GM12878 (cell line): ENCODE measurements around the gene PPP1R1C. TPM values are rescaled to one million over a fixed set of nuclear protein-coding genes. Genes with fewer than 3 reads are reported as not detected.

Source experiments
- ATAC-seq: fragments of 200-7000 bp; cut with Tn5 transposase; 3 replicates; pipeline ENCODE4 v1.9.1; 2020; ENCODE audit warnings: mild to moderate bottlenecking, moderate library complexity
- BruUV-seq: library from RNA; stranded (reverse); fragments of 400-500 nt; replicated peaks from 2 replicates; lab custom pipeline; 2021; lab: Mats Ljungman, UMichigan
- CTCF ChIA-PET: fragments of 300-600 bp; sonication (Branson Sonifier 250); formaldehyde crosslinking; extraction: SDS; loops from one replicate; lab custom pipeline; 2021; ENCODE audit warnings: inconsistent platforms; lab: Yijun Ruan, JAX
- POLR2A ChIA-PET: fragments of 350-600 bp; formaldehyde crosslinking; extraction: SDS; loops from one replicate; lab custom pipeline; 2021; ENCODE audit warnings: inconsistent platforms; lab: Charles Lee
- RAD21 ChIA-PET: fragments of 300-600 bp; sonication (Branson Sonifier 250); formaldehyde crosslinking; loops from one replicate; lab custom pipeline; 2023; ENCODE audit warnings: antibody characterized with exemption; ENCODE audit not compliant: unreplicated experiment; lab: Charles Lee
- SMC1A ChIA-PET: fragments of 300-600 bp; sonication (Branson Sonifier 250); formaldehyde crosslinking; loops from one replicate; lab custom pipeline; 2023; ENCODE audit not compliant: unreplicated experiment, uncharacterized antibody; lab: Charles Lee
- DNase-seq: peaks from one replicate; pipeline ENCODE4 v3.0.0-alpha.2; 2011; ENCODE audit warnings: low read depth, low spot score
- FAIRE-seq: peaks from 3 replicates; lab custom pipeline; 2011; peaks lifted over from hg19 to GRCh38; lab: Jason Lieb, UNC
- H2AFZ ChIP-seq: 2 replicates; pipeline ENCODE4 v1.6.0; 2011; ENCODE audit warnings: low read depth, low read length, control low read depth; ENCODE audit not compliant: control insufficient read depth
- H3K27ac ChIP-seq: 2 replicates; pipeline ENCODE4 v1.5.1; 2011; ENCODE audit warnings: control low read depth; ENCODE audit not compliant: control insufficient read depth, insufficient read depth
- H3K27me3 ChIP-seq, 2 experiments: replicated peaks in 1 of 2; 2 replicates each; pipeline versions ENCODE4 v1.6.0 to v1.6.1; 2011; ENCODE audit warnings: low read length in 1 of 2; ENCODE audit not compliant: control insufficient read depth in 2 of 2, insufficient read depth in 2 of 2
- H3K36me3 ChIP-seq, 2 experiments: 2 replicates each; pipeline ENCODE4 v1.5.1; 2011; ENCODE audit warnings: low read length in 1 of 2; ENCODE audit not compliant: control insufficient read depth in 2 of 2, insufficient read depth in 2 of 2
- H3K4me1 ChIP-seq: 2 replicates; pipeline ENCODE4 v1.6.1; 2011; ENCODE audit warnings: mild to moderate bottlenecking, low read length, moderate library complexity, mixed read lengths; ENCODE audit not compliant: control insufficient read depth, insufficient read depth
- H3K4me2 ChIP-seq: 2 replicates; pipeline ENCODE4 v1.6.0; 2011; ENCODE audit warnings: control low read depth; ENCODE audit not compliant: control insufficient read depth, insufficient read depth
- H3K4me3 ChIP-seq: fragments of 200-600 bp; sonication (generic); 2 replicates; pipeline ENCODE4 v1.5.1; 2016
- H3K79me2 ChIP-seq: 2 replicates; pipeline ENCODE4 v1.6.0; 2011; ENCODE audit warnings: low read length; ENCODE audit not compliant: control insufficient read depth, insufficient read depth
- H3K9ac ChIP-seq: 2 replicates; pipeline ENCODE4 v1.8.0; 2011; ENCODE audit warnings: low read length, control low read depth, mixed read lengths; ENCODE audit not compliant: control insufficient read depth, insufficient read depth
- H3K9me3 ChIP-seq: replicated peaks from 3 replicates; pipeline ENCODE4 v1.5.1; 2011; ENCODE audit warnings: mild to moderate bottlenecking, low read length; ENCODE audit not compliant: control insufficient read depth, insufficient read depth
- H4K20me1 ChIP-seq: 2 replicates; pipeline ENCODE4 v1.6.0; 2011; ENCODE audit not compliant: control insufficient read depth, insufficient read depth
- FOS ChIP-seq: IDR thresholded peaks from 3 replicates; pipeline ENCODE4 v1.6.1; 2011; ENCODE audit warnings: borderline replicate concordance; ENCODE audit not compliant: insufficient read length; ENCODE audit errors: extremely low read depth
- WGBS: methylation state at CpG from one replicate; pipeline ENCODE4 v1.1.6; 2016; ENCODE audit warnings: low lambda C conversion rate; ENCODE audit not compliant: insufficient replicate concordance, insufficient coverage; ENCODE audit errors: missing lambda C conversion rate; 5-methylcytosine and 5-hydroxymethylcytosine counted together
- in situ Hi-C: fragments of 300-500 bp; cut with MboI; formaldehyde crosslinking; loops from 9 replicates; pipeline ENCODE4 v1.14.3; 2018; ENCODE audit warnings: mixed read lengths
- intact Hi-C: fragments of 100-400 bp; cut with micrococcal nuclease; formaldehyde crosslinking; loops from one replicate; pipeline ENCODE4 v1.14.2; 2022; ENCODE audit not compliant: unreplicated experiment
- polyA plus RNA-seq, 11 experiments: library from polyadenylated mRNA; depleted of rRNA in 4 of 11; unstranded in 6 of 11; stranded (reverse) in 5 of 11; fragments of >200 nt; fragmentation: Nextera tagmentation in 4 of 11; fragmentation: Illumina TruSeq in 1 of 11; extraction: Ambion mirVana in 4 of 11; extraction: Trizol in 1 of 11; gene quantifications; 1 replicate in 1 of 11; 2 replicates in 10 of 11; pipeline versions ENCODE4 v1.2.1 to v1.2.3, GENCODE V29; 2011 to 2016; ENCODE audit warnings: inconsistent platforms in 2 of 11, missing spikeins in 2 of 11, low read depth in 1 of 11
- total RNA-seq, 4 experiments: library from RNA; depleted of rRNA in 3 of 4; stranded (reverse); fragments of >200 nt in 3 of 4; fragmentation: Illumina TruSeq in 1 of 4; extraction: Trizol in 1 of 4; gene quantifications; 2 replicates each; pipeline versions ENCODE4 v1.2.1 to v1.2.3, GENCODE V29; 2013 to 2021
- TF ChIP-seq, protein P1 (sequence below): IDR thresholded peaks from 2 replicates; pipeline ENCODE4 v1.6.1; 2011; ENCODE audit warnings: low read depth, low read length, improper control_type of control experiment, borderline replicate concordance
- TF ChIP-seq, protein P2 (sequence below): fragments of 150-350 bp; IDR thresholded peaks from 2 replicates; pipeline ENCODE4 v1.6.1; 2014; ENCODE audit warnings: mild to moderate bottlenecking, low read depth, low read length

PPP1R1C gene
- total and polyA plus RNA-seq, 10 of the 15 experiments (the other 5 are each of a cell fraction or from before 2014, with no cell fraction given): 0.11 TPM; not detected in 9

- TF ChIP-seq, protein P1, sequence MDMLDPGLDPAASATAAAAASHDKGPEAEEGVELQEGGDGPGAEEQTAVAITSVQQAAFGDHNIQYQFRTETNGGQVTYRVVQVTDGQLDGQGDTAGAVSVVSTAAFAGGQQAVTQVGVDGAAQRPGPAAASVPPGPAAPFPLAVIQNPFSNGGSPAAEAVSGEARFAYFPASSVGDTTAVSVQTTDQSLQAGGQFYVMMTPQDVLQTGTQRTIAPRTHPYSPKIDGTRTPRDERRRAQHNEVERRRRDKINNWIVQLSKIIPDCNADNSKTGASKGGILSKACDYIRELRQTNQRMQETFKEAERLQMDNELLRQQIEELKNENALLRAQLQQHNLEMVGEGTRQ: no peak
- TF ChIP-seq, protein P2, sequence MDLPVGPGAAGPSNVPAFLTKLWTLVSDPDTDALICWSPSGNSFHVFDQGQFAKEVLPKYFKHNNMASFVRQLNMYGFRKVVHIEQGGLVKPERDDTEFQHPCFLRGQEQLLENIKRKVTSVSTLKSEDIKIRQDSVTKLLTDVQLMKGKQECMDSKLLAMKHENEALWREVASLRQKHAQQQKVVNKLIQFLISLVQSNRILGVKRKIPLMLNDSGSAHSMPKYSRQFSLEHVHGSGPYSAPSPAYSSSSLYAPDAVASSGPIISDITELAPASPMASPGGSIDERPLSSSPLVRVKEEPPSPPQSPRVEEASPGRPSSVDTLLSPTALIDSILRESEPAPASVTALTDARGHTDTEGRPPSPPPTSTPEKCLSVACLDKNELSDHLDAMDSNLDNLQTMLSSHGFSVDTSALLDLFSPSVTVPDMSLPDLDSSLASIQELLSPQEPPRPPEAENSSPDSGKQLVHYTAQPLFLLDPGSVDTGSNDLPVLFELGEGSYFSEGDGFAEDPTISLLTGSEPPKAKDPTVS: no peak
Measured at GRCh38 chr2:182048621-182049020, 63.0 kb downstream of the PPP1R1C start (continued).

DNA sequence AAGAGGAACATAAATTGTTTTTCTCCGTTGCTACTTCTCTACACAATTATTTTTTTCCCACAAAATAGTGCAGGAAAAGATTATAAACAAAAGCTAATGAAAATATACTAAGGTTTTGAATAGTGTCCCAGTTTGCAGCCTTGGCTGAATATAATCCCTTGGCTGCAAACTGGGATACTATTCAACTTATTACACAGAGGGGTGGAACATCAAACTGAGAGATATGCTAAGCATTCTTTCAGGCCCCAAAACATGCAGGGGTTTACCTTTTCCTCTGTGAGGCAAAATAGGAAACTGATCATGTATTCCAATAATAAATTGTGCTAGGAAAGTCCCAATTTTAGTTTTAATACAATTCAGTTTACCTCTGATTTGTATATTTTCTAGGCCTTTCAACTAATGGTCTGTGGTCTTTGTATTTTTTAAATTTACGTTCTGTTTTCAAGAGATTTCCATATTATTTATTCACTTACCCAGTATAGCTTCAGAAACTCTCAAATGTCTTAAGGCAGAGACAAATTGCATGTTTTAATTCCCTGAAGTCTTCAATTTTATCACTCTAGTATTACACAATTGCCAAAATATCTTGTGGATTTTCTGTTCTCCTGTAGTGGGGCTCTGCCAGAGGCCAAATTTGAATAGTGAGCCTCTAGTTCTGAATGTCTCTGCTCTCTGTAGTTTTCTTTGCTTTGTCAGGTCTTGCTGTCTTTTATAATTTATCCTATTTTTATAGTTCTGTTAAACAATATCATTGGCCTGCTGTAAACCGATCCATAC lies 63.9 kb downstream of the PPP1R1C start:
- H3K9ac ChIP-seq: no peak overlapping the region
- ChIA-PET RAD21 (interaction anchor here (1.4 kb wide), 1 partner anchor 28 kb away, joined by 3 read pairs; no protein-coding TSS in a partner anchor), SMC1A (no interaction called here), POLR2A (no interaction called here), CTCF (interaction anchor here (0.6 to 1.8 kb wide), 2 partner anchors 28 to 333 kb away, joined by 3 to 5 read pairs; no protein-coding TSS in a partner anchor)
- DNase-seq (no peak), ATAC-seq (no peak), FAIRE-seq (no peak)
- no peaks in the 10 kb centered on the region for H3K36me3 ChIP-seq
- no peak for TF ChIP-seq FOS
- H3K27me3 ChIP-seq: no peaks in the 10 kb centered on the region
- no peaks in the 10 kb centered on the region for H4K20me1 ChIP-seq
- no peak overlapping the region for H2AFZ ChIP-seq
- no peak overlapping the region for H3K4me3 ChIP-seq
- H3K27ac ChIP-seq: no peak overlapping the region
- in situ Hi-C loops: no loop called here
- BruUV-seq: no TSS peak
- intact Hi-C loops: no loop called here
- no peaks in the 10 kb centered on the region for H3K9me3 ChIP-seq
- H3K79me2 ChIP-seq: no peaks in the 10 kb centered on the region
- no peaks in the 10 kb centered on the region for H3K4me1 ChIP-seq
- WGBS: 31% methylated on average over 3 of the region's 3 CpGs
- H3K4me2 ChIP-seq: no peak overlapping the region
